SH-SY5Y (cell line): ENCODE data around the gene CSDE1.

Experiments
- GATA2 ChIP-seq: IDR thresholded peaks from 2 replicates; pipeline ENCODE4 v1.6.1; 2011; ENCODE audit warnings: mild to moderate bottlenecking, low read depth, low read length
- GATA3 ChIP-seq: IDR thresholded peaks from 2 replicates; pipeline ENCODE4 v1.6.1; 2011; ENCODE audit warnings: low read depth, mild to moderate bottlenecking, low read length, moderate library complexity

- TF ChIP-seq GATA3 (no peak), GATA2 (no peak)
Observed at GRCh38 chr1:114712977-114713376, 44.8 kb downstream of the CSDE1 start.
